HG02870 (cell line): ENCODE data around the gene WNT2.
"Not testable (repeated sequence)": the region's sequence is repeated elsewhere in the genome, so short reads cannot be mapped to it uniquely, and the experiment has no call there.

Source experiments
- ATAC-seq: cut with Tn5 transposase; IDR thresholded peaks from one replicate; pipeline ENCODE4 v1.9.1; 2021; ENCODE audit warnings: mild to moderate bottlenecking, moderate library complexity; ENCODE audit not compliant: unreplicated experiment

The WNT2 gene

DNA sequence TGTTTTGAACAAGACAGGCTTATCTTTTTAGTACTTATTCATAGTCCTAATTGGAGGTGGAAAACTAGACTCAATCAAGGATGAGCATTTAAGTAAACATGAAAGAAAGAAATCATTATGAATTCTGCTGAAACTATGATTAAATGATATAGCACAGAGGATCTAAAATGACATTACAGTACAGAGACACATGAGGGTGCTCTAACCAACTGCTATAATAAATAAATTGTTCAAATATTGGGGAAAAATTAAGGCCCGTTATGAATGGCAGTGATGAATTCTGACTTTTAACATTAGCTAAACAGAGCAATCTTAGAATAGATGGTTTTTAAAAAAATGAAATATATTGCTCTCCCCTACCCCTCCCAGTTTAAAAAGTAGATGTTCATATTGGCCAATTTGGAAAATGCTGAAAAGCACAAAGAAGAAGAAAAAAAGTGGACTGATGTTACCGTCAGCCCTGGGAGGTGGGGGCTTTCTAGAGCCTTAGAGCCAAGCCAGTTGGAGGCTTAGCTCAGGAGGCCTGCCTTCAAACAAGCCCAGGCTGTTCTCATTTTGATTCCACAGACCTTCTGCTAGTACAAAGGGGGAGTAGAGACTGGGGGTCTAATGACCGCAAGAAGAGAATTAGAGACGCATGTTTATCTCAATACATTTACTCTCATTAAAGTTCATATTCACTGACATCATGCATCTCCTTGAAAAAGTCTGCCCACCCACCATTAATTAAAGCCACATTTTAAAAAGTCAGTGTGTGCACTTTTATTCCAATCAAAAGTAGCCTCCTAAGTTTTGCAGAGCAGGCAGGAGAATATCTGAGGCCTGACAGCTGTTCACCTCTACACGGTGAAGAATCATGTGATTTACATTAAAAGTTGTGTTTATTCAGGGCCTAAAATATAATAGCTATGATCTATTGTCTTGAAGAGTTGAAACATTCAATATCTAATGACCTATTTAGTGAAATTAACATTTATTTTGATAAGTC lies 10.0 kb downstream of the WNT2 start:
- no peak for ATAC-seq

DNA sequence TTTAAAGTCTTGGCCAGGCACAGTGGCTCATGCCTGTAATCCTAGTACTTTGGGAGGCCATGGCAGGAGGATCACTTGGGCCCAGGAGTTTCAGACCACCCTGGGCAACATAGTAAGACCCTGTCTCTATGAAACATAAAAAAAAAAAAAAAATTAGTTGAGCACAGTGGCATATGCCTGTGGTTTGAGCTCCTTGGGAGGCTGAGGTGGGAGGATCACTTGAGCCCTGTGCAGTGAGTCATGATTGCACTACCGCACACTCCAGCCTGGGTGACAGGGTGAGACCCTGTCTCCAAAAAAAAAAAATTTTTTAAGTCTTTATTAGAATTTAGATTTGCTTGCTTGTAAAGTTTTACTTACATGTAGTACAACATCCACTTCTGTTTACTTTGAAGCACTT lies 14.0 kb downstream of the WNT2 start:
- no peak for ATAC-seq

DNA sequence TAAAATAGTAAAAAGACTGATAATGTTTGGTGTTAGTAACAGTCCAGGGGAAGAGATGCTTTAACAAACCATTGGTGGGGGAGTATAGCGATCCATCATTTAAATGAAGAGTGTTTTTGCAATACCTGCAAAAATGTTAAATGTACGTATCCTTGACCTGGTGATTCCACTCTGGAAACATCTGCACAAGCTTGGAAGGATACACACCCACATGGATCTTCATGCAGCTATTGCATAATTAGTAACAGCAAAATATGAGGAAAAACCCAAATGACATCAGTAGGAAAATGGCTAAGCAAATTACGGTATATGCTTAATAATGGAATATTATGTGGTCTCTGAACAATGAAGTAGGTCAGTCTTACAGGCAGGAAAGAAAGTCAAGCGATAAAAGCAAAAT lies 20.5 kb downstream of the WNT2 start:
- ATAC-seq = no peak

DNA sequence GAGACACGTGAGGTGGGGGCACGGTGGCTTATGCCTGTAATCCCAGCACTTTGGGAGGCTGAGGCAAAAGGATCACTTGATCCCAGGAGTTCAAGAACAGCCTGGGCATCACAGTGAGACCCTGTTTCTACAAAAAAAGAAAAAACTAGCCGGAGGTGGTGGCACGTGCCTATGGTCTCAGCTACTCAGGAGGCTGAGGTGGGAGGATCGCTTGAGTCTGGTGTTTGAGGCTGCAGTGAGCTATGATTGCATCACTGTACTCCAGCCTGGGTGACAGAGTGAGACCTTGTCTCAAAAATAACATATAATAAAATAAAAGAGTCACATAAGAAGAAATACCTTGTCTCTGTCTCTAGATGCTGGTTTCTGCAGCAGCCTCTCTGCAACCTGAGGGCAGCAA lies 22.4 kb downstream of the WNT2 start:
- not testable (repeated sequence) for ATAC-seq

DNA sequence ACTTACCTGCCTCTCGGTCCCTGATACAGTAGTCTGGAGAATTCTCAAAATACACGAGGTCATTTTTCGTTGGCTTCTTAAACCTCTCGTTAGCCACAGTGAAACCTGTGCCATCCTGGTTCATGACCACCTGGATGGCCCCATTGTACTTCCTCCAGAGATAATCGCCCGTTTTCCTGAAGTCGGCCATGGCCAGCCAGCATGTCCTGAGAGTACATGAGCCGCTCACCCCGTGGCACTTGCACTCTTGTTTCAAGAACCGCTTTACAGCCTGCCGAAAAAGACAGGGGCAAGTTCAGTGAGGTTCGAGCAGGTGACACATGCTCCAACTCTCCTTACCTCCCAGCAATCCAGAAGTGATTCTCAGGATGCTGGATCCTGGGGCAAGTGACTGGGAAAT lies 25.3 kb downstream of the WNT2 start:
- no peak for ATAC-seq

DNA sequence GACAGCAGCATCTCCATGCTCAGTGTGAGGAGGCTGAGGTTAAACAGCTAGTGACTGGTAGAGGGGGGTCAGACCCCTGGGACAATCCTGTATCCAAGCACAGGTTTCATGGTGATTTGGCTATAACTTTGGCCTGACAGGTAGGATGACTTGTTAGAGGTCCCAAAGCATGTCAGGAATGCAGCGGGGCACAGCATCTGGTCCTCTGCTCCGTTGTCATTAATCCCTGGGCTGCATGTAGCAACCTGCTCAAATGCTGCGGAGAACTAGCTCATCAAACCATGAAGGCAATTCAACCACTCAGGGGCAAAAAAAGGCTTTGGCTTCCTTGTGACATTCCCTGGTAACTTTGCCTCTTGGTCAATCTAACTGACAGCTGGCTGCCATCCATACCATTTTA lies 26.8 kb downstream of the WNT2 start:
- ATAC-seq = no peak

DNA sequence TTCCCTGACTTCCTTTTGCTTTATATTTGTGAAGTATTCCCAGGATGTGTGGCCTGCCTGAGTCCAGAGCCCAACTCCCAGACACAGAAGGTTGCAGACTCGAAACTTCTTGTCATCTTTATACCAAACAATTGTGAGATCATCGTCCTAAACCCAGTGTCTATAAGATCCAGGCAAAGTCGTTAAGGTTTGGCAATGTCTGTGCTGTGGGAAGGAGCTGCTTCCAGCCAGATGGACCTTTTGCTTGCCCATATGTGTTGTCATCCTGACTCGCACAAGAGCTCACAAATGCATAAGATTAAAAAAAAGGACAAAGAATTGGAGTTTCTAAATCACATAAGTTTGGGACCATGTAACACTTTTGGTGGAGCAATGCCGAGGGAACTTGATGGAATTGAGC lies 37.0 kb downstream of the WNT2 start:
- no peak for ATAC-seq

DNA sequence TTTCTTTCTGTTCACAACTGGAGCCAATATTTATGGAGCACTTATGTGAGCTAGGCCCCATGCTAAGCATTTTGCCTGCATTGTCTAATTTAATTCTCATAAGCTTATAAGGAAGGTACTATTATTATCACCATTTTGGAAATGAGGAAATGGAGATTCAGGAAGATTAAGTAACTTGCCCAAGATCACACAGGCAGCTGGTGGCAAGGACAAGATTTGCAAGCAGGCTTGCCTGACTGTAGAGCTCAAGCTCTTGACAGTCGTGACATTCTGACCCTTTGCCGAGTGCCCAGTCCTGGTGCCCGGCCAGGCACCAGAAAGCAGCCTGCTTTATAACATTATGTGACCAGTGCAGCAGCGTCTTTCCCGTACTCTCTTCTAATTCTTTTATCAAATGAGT lies 38.2 kb downstream of the WNT2 start:
- no peak for ATAC-seq

DNA sequence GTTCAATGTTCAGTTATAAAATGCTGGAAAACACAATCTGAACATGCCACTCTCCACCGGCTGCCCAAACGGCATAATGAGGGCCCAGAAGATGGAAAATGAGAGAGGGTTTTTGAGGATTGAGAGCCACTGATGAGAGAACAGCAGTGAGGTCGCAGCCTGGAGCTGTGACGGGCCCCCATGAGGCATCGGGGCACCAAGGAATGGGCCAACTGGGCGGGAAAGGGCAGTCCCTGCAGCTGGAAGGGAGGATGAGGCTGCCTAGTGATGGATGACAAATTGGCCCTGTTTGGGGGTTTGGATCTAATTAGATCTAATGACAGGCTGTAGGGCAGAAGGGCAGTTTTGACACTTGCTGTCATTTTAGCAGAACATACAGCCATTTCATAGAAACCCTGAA lies 39.1 kb downstream of the WNT2 start:
- ATAC-seq = no peak

DNA sequence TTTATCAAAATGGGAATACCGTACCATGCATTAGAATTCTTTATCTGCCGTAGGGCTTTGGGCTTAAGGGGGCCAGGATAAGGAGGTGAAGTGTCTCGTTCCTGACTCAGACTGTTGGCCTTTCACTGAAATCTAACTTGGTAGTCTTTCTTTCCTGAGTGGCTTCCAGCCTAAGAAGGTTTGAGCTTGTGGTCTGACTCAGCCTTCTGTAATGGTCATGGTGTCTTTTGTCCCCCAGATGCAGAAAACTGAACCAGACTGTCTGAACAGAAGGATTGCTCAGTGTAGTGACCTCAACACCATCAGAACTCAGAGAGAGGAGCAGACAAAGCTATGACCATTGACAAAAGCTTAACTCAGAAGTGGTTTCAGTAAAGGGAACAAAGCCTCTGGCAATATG lies 39.5 kb downstream of the WNT2 start:
- ATAC-seq = no peak

DNA sequence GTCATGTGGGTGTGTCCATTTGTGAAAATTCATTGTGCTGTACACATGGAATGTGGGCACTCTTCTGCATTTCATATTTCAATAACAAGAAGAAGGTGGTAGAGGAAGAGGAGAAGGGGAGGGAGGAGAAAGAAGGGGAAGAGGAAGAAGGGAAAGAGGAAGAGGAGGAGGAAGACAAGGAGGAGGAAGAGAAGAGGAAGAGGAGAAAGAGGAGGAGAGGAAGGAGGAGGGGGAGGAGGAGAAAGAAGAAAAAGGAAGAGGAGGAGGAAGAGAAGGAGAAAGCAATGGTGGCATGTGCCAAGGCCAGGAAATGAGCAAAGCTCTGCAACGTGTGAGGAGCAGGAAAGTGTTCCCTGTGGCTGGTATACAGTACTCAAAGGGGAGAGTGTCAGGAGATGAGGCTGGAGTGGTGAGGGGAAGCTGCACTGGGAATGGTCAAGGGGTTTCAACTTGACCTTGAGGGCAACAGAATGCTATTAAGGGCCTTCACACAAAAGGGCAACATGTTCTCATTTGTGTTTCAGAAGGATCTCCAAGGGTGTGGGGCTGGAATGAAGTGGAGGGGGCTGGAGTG lies 40.5 kb downstream of the WNT2 start:
- ATAC-seq = no peak

DNA sequence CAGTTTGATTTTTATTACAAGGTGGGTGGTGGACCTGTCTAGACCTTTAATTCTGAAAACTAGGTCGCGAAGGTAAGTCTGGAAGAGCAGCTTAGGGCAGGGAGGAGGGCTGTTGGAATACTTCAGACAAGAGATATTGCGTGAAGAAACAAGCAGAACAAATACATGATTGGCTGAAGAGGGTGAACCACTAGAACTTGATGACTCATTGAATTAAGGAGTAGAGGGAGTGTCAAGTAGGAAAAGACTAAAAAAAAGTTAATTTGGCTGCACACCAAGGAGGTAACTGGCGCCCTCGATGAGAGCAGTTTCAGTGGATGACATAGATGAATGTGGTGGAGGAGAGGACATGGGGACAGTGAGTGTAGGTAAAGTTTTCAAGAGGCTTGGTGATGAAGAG lies 41.3 kb downstream of the WNT2 start:
- no peak for ATAC-seq

DNA sequence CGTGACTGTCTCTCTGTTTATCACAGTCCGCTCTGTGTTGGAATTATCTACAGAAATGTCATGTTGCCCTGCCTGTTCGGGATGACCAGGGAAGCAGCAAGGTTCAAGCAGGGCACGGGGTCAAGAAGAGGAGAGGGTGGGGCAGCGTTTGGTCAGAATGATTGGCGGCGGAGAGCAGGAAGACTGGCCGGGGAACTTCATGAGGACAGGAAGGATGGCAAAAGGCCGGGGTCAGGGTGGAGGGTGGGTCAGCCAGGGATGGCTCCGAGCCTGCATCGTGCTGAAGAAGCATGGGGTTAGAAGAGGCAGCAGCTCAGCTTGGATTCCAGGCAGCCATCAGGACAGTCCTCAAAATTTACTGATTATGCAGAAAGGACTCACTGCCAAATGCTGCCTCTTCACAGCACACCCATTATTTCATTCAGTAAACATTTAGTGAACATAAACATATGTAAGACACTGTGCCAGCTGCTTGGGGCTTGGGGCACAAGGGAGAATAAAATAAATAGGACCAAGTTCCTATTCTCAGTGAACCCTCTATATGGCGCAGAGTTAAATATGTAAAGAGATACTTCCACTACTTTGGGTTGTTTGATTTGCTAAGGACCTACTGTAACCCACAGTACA lies 42.8 kb downstream of the WNT2 start:
- ATAC-seq = no peak

DNA sequence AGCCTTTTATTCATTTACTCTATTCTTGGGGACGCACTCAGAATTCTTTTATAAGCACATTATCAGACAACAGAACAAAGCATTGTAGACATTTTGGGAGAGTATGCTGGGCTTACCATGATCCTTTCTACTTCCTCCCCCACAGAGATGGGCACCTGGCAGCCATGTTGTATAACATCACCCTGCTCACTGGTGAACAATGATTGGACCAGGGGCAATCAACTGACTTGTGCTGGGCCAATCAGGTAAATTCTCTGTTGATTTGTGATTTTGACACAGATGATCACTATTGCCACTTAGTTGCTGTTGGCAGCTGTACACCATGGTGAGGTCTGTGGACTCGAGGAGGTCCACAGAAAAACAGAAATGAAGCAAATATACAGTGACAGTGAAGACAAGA lies 43.7 kb downstream of the WNT2 start:
- ATAC-seq = no peak

DNA sequence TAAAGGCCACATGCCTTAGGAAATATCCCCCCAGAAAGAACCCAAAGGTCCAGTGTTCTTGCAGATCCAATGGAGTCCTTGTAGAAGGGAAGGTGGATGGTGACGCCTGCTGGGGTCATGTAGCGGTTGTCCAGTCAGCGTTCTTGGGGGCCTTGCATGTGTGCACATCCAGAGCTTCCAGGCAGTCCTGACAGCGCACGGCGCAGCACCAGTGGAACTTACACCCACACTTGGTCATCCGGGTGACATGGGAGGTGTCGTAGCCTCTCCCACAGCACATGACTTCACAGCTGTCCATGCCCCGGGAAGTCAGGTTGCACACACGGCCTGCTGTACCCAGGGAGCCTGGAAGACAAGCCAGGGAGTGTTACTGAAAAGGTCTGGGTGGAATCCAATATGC lies 44.8 kb downstream of the WNT2 start:
- ATAC-seq = no peak

DNA sequence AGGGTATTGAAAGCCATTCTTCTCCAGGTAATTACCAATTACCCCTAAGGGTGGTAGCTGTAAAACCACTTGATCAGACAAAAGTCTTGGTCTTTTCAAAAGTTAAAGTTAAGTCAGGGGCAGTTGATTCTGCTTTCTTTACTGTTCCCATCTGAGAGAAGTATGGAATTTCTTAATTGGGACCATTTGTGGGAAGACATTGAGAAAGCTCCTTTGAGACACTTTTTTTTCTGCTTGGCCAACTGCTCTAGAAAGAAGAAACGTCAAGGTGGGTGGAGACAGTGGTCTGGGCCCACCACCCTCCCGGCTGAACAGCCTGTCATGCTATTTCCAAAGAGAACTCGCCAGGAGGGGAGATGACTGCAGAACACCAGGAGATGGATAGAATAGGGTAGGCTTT lies 45.3 kb downstream of the WNT2 start:
- no peak for ATAC-seq

DNA sequence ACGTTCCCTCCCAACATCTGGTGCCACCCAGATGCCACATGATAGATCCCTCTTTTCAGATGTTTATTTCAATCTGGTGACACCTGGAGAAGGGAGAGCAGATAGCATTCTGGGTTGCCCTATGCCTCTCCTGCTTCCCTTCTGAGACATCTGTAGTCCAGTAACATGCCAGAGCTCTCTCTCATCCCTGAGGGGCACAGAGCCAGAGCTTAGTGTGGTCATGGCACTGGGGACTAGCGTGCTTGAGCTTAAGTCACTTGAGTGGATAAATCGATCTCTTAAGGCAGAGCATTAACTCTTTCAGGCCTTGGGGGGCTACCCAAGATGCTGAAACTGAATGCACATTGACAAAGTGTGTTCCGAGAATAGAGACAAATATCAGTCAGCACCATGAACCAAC lies 47.9 kb downstream of the WNT2 start:
- no peak for ATAC-seq

DNA sequence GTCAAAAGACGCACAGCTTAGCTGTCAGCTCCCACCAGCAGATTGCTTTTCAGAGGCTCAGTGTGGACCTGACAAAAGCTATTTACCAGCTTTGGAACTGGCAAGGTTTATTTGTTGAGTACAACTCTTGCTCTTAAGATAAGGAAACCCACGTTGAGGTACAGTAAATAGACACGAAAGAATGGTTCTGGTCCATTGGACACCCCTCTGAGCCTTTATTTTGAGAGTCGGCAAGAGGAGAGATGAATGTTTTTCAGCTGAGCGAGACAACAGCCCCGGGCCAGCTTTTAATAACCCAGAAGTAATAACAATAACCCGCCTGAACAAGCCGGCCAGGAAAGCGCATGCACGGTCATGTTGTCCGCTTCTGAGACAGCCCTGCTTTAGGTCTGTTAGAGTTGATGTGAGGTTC lies 49.0 kb downstream of the WNT2 start:
- ATAC-seq = no peak

DNA sequence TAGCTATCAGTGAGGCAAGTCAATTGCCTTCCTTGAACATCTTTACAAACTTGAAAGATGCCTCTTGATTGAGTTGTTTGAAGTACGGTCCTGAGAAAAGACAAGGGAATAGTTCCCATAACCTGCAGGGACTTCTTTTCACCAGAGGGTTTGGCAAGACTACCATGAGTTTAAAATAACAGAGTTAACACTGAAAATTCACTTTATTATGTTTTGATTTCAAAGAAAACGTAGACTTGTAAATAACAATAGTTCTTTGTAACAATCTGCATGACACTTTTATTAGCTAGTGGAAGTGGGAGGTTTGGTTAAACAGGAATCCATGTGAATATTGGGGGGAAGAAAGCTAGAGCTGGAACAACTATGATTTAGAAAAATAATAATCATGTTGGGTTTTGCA lies 49.5 kb downstream of the WNT2 start:
- ATAC-seq = no peak

DNA sequence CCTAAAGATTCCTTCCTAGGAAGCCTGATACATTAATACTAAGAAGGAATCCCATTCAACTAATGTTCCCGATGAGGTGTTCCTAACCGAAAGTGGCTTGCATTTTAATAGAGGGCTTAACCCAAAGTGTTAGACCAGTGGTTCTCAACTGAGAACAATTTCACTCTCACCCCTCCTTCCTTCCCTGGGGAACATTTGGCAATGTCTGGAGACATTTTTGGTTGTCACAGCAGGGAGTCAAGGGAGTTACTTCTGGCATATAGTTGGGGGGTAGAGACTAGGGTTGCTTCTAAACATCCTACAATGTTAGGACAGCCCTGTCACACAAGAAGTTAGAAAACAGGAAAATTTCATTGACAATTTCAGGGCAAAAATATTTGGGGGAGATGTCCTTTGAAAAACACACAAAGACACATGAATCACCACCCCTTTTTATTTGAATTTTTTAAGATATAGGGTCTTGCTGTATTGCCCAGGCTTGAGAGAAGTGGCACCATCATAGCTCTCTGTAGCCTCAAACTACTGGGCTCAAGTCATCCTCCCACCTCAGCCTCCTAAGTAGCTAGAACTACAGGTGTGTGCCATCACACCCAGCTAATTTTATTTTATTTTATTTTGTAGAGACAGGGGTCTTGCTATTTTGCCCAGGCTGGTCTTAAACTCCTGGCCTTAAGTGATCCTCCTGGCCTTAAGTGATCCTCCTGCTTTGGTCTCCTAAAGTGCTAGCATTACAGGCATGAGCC lies 50.7 kb downstream of the WNT2 start:
- ATAC-seq = no peak

DNA sequence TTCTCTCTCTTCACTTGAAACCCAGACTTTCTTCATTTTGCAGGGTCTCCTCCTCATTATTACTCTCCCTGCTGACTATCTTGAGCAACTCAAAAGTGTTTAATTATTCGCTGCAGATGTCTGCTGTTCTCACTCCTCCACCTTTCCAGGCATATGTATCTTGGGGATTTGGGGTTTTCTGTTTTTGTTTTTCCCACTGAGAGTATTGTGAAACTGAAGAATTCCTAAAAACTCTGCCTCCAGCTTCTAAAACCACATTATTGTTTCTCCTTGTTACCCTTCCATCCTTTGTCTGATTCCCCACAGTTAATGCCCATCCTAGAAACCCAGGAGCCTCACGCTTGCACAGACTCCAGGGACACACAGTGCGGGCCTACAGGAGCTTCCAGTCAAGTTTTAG lies 51.3 kb downstream of the WNT2 start:
- ATAC-seq = no peak
